GM23338 (cell line): ENCODE results near the gene CES4A. TPM values are rescaled to one million over a fixed set of nuclear protein-coding genes. Genes with fewer than 3 reads are reported as not detected.

Source experiments
- ATAC-seq: fragments of 200-7000 bp; cut with Tn5 transposase; 3 replicates; pipeline ENCODE4 v1.9.1; 2020
- DNase-seq: peaks from one replicate; pipeline ENCODE4 v3.0.0-alpha.2; 2015; ENCODE audit warnings: low spot score
- H2AFZ ChIP-seq: fragments of 200-600 bp; sonication (generic); 2 replicates; pipeline ENCODE4 v1.8.0; 2016; ENCODE audit warnings: antibody characterized with exemption, mild to moderate bottlenecking, moderate library complexity
- H3F3A ChIP-seq: fragments of 200-600 bp; sonication (generic); replicated peaks from 2 replicates; pipeline ENCODE4 v1.8.0; 2017; ENCODE audit warnings: antibody characterized with exemption, mixed run types, low read depth
- H3K27ac ChIP-seq: fragments of 200-600 bp; sonication (generic); 2 replicates; pipeline ENCODE4 v1.6.1; 2016; ENCODE audit warnings: low read depth
- H3K27me3 ChIP-seq: fragments of 200-600 bp; sonication (generic); 2 replicates; pipeline ENCODE4 v1.8.0; 2016; ENCODE audit warnings: mild to moderate bottlenecking, mixed run types, moderate library complexity; ENCODE audit not compliant: insufficient read depth
- H3K36me3 ChIP-seq: fragments of 200-600 bp; sonication (generic); 2 replicates; pipeline ENCODE4 v1.8.0; 2016; ENCODE audit warnings: mild to moderate bottlenecking; ENCODE audit not compliant: insufficient read depth
- H3K4me1 ChIP-seq: fragments of 200-600 bp; sonication (generic); 2 replicates; pipeline ENCODE4 v1.8.0; 2016; ENCODE audit warnings: mild to moderate bottlenecking, moderate library complexity; ENCODE audit not compliant: insufficient read depth
- H3K4me2 ChIP-seq: fragments of 200-600 bp; sonication (generic); 2 replicates; pipeline ENCODE4 v1.7.1; 2017; ENCODE audit warnings: mixed run types
- H3K4me3 ChIP-seq: fragments of 200-600 bp; sonication (generic); 2 replicates; pipeline ENCODE4 v1.6.1; 2016; ENCODE audit warnings: mixed run types
- H3K79me2 ChIP-seq: fragments of 200-600 bp; sonication (generic); replicated peaks from 2 replicates; pipeline ENCODE4 v1.8.0; 2017; ENCODE audit warnings: mild to moderate bottlenecking; ENCODE audit not compliant: insufficient read depth
- H3K9me2 ChIP-seq: fragments of 200-600 bp; sonication (generic); 2 replicates; pipeline ENCODE4 v1.8.0; 2017; ENCODE audit not compliant: insufficient read depth
- H4K20me1 ChIP-seq: fragments of 200-600 bp; sonication (generic); replicated peaks from 2 replicates; pipeline ENCODE4 v1.8.0; 2017; ENCODE audit warnings: mild to moderate bottlenecking; ENCODE audit not compliant: insufficient read depth
- H3K27ac Mint-ChIP-seq: 2 replicates; pipeline ENCODE4 v1.8.0; 2020; ENCODE audit warnings: inconsistent platforms, mild to moderate bottlenecking, moderate library complexity, mixed read lengths
- H3K27me3 Mint-ChIP-seq: 3 replicates; pipeline ENCODE4 v1.8.0; 2022; ENCODE audit warnings: low read depth, mild to moderate bottlenecking, moderate library complexity, mixed read lengths, inconsistent platforms; ENCODE audit not compliant: insufficient read depth, poor library complexity
- H3K36me3 Mint-ChIP-seq: 3 replicates; pipeline ENCODE4 v1.8.0; 2021; ENCODE audit warnings: low read depth, mild to moderate bottlenecking, inconsistent platforms, moderate library complexity, mixed read lengths
- H3K4me1 Mint-ChIP-seq: 3 replicates; pipeline ENCODE4 v1.8.0; 2020; ENCODE audit warnings: mild to moderate bottlenecking, inconsistent platforms, mixed read lengths
- H3K4me3 Mint-ChIP-seq: 3 replicates; pipeline ENCODE4 v1.8.0; 2021; ENCODE audit warnings: moderate library complexity, mild to moderate bottlenecking, inconsistent platforms, mixed read lengths
- H3K9me3 Mint-ChIP-seq: 3 replicates; pipeline ENCODE4 v1.8.0; 2020; ENCODE audit warnings: moderate library complexity, mild to moderate bottlenecking, inconsistent platforms, mixed read lengths
- CREB1 ChIP-seq: fragments of 250-450 bp; sonication (Bioruptor Pico); IDR thresholded peaks from 2 replicates; pipeline ENCODE4 v1.5.0; 2020; ENCODE audit warnings: low read depth, mild to moderate bottlenecking, moderate library complexity
- EZH2 ChIP-seq: fragments of 200-600 bp; sonication (generic); IDR thresholded peaks from one replicate; pipeline ENCODE4 v1.8.0; 2017; ENCODE audit warnings: antibody characterized with exemption, mild to moderate bottlenecking, low read depth; ENCODE audit not compliant: unreplicated experiment
- EZH2phosphoT487 ChIP-seq: fragments of 200-600 bp; sonication (generic); IDR thresholded peaks from one replicate; pipeline ENCODE4 v1.8.1; 2018; ENCODE audit warnings: antibody characterized with exemption; ENCODE audit not compliant: unreplicated experiment
- JUNB ChIP-seq: IDR thresholded peaks from one replicate; pipeline ENCODE4 v1.6.1; 2016; ENCODE audit warnings: antibody characterized with exemption; ENCODE audit not compliant: unreplicated experiment
- NANOG ChIP-seq: IDR thresholded peaks from 2 replicates; pipeline ENCODE4 v1.6.1; 2016; ENCODE audit warnings: antibody characterized with exemption, borderline replicate concordance
- POLR2AphosphoS5 ChIP-seq: IDR thresholded peaks from 2 replicates; pipeline ENCODE4 v1.6.1; 2016; ENCODE audit warnings: antibody characterized with exemption, low read depth
- STAT1 ChIP-seq: IDR thresholded peaks from one replicate; pipeline ENCODE4 v1.6.1; 2016; ENCODE audit warnings: antibody characterized with exemption; ENCODE audit not compliant: unreplicated experiment
- ZNF114 ChIP-seq: fragments of 250-450 bp; sonication (Bioruptor Pico); IDR thresholded peaks from 2 replicates; pipeline ENCODE4 v1.5.0; 2020; ENCODE audit warnings: mild to moderate bottlenecking, moderate library complexity
- ZNF331 ChIP-seq: fragments of 250-450 bp; sonication (Bioruptor Pico); IDR thresholded peaks from 2 replicates; pipeline ENCODE4 v1.5.0; 2020; ENCODE audit warnings: low read depth, mild to moderate bottlenecking, moderate library complexity
- polyA plus RNA-seq: library from polyadenylated mRNA; unstranded; fragments of >200 nt; fragmentation: Nextera tagmentation; extraction: Ambion mirVana; gene quantifications from 2 replicates; pipeline ENCODE4 v1.2.1, GENCODE V29; 2016
- total RNA-seq: library from RNA; depleted of rRNA; stranded (reverse); fragments of >200 nt; shearing (Covaris generic); gene quantifications from 2 replicates; pipeline ENCODE4 v1.2.3, GENCODE V29; 2014
- TF ChIP-seq, protein P1 (sequence below): IDR thresholded peaks from 2 replicates; pipeline ENCODE4 v1.6.1; 2016; ENCODE audit warnings: antibody characterized with exemption
- TF ChIP-seq, protein P2 (sequence below), 2 experiments: fragments of 200-600 bp in 1 of 2; sonication (generic) in 1 of 2; conservative IDR thresholded peaks; 2 replicates each; pipeline versions ENCODE4 v1.5.1 to v1.6.1; 2016 to 2017; ENCODE audit warnings: antibody characterized with exemption in 2 of 2, low read depth in 2 of 2, mild to moderate bottlenecking in 2 of 2, moderate library complexity in 1 of 2
- TF ChIP-seq, protein P3 (sequence below): fragments of 250-450 bp; sonication (Bioruptor Pico); IDR thresholded peaks from 2 replicates; pipeline ENCODE4 v1.5.0; 2020; ENCODE audit warnings: mild to moderate bottlenecking, moderate library complexity
- TF ChIP-seq, protein P4 (sequence below): IDR thresholded peaks from one replicate; pipeline ENCODE4 v1.6.1; 2018; ENCODE audit warnings: antibody characterized with exemption; ENCODE audit not compliant: unreplicated experiment

The CES4A gene
- total and polyA plus RNA-seq, 2 experiments from 2014 or later, result 0.10 to 0.42 TPM

DNA sequence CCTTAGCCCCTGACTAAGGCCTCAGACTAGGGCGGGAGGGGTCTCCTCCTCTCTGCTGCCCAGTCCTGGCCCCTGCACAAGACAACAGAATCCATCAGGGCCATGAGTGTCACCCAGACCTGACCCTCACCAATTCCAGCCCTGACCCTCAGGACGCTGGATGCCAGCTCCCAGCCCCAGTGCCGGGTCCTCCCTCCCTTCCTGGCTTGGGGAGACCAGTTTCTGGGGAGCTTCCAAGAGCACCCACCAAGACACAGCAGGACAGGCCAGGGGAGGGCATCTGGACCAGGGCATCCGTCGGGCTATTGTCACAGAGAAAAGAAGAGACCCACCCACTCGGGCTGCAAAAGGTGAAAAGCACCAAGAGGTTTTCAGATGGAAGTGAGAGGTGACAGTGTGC lies 14.7 kb upstream of the CES4A start:
- TF ChIP-seq, protein P1, sequence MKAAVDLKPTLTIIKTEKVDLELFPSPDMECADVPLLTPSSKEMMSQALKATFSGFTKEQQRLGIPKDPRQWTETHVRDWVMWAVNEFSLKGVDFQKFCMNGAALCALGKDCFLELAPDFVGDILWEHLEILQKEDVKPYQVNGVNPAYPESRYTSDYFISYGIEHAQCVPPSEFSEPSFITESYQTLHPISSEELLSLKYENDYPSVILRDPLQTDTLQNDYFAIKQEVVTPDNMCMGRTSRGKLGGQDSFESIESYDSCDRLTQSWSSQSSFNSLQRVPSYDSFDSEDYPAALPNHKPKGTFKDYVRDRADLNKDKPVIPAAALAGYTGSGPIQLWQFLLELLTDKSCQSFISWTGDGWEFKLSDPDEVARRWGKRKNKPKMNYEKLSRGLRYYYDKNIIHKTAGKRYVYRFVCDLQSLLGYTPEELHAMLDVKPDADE, result no peak
- TF ChIP-seq ZNF114 (no peak), ZNF331 (CRISPR knock-in tag) (no peak), NANOG (no peak), JUNB (no peak), POLR2AphosphoS5 (no peak), CREB1 (CRISPR knock-in tag) (no peak), EZH2 (no peak), EZH2phosphoT487 (no peak), STAT1 (no peak)
- TF ChIP-seq, protein P2, sequence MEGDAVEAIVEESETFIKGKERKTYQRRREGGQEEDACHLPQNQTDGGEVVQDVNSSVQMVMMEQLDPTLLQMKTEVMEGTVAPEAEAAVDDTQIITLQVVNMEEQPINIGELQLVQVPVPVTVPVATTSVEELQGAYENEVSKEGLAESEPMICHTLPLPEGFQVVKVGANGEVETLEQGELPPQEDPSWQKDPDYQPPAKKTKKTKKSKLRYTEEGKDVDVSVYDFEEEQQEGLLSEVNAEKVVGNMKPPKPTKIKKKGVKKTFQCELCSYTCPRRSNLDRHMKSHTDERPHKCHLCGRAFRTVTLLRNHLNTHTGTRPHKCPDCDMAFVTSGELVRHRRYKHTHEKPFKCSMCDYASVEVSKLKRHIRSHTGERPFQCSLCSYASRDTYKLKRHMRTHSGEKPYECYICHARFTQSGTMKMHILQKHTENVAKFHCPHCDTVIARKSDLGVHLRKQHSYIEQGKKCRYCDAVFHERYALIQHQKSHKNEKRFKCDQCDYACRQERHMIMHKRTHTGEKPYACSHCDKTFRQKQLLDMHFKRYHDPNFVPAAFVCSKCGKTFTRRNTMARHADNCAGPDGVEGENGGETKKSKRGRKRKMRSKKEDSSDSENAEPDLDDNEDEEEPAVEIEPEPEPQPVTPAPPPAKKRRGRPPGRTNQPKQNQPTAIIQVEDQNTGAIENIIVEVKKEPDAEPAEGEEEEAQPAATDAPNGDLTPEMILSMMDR (conservative IDR thresholded peaks at IDR 0.05; ENCODE audit: low read depth in 2 of 2), result no peak
- TF ChIP-seq, protein P3, sequence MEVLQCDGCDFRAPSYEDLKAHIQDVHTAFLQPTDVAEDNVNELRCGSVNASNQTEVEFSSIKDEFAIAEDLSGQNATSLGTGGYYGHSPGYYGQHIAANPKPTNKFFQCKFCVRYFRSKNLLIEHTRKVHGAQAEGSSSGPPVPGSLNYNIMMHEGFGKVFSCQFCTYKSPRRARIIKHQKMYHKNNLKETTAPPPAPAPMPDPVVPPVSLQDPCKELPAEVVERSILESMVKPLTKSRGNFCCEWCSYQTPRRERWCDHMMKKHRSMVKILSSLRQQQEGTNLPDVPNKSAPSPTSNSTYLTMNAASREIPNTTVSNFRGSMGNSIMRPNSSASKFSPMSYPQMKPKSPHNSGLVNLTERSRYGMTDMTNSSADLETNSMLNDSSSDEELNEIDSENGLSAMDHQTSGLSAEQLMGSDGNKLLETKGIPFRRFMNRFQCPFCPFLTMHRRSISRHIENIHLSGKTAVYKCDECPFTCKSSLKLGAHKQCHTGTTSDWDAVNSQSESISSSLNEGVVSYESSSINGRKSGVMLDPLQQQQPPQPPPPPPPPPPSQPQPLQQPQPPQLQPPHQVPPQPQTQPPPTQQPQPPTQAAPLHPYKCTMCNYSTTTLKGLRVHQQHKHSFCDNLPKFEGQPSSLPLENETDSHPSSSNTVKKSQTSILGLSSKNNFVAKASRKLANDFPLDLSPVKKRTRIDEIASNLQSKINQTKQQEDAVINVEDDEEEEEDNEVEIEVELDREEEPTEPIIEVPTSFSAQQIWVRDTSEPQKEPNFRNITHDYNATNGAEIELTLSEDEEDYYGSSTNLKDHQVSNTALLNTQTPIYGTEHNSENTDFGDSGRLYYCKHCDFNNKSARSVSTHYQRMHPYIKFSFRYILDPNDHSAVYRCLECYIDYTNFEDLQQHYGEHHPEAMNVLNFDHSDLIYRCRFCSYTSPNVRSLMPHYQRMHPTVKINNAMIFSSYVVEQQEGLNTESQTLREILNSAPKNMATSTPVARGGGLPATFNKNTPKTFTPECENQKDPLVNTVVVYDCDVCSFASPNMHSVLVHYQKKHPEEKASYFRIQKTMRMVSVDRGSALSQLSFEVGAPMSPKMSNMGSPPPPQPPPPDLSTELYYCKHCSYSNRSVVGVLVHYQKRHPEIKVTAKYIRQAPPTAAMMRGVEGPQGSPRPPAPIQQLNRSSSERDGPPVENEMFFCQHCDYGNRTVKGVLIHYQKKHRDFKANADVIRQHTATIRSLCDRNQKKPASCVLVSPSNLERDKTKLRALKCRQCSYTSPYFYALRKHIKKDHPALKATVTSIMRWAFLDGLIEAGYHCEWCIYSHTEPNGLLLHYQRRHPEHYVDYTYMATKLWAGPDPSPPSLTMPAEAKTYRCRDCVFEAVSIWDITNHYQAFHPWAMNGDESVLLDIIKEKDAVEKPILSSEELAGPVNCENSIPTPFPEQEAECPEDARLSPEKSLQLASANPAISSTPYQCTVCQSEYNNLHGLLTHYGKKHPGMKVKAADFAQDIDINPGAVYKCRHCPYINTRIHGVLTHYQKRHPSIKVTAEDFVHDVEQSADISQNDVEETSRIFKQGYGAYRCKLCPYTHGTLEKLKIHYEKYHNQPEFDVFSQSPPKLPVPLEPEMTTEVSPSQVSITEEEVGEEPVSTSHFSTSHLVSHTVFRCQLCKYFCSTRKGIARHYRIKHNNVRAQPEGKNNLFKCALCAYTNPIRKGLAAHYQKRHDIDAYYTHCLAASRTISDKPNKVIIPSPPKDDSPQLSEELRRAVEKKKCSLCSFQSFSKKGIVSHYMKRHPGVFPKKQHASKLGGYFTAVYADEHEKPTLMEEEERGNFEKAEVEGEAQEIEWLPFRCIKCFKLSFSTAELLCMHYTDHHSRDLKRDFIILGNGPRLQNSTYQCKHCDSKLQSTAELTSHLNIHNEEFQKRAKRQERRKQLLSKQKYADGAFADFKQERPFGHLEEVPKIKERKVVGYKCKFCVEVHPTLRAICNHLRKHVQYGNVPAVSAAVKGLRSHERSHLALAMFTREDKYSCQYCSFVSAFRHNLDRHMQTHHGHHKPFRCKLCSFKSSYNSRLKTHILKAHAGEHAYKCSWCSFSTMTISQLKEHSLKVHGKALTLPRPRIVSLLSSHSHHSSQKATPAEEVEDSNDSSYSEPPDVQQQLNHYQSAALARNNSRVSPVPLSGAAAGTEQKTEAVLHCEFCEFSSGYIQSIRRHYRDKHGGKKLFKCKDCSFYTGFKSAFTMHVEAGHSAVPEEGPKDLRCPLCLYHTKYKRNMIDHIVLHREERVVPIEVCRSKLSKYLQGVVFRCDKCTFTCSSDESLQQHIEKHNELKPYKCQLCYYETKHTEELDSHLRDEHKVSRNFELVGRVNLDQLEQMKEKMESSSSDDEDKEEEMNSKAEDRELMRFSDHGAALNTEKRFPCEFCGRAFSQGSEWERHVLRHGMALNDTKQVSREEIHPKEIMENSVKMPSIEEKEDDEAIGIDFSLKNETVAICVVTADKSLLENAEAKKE (CRISPR knock-in tag), result no peak
- TF ChIP-seq, protein P4, sequence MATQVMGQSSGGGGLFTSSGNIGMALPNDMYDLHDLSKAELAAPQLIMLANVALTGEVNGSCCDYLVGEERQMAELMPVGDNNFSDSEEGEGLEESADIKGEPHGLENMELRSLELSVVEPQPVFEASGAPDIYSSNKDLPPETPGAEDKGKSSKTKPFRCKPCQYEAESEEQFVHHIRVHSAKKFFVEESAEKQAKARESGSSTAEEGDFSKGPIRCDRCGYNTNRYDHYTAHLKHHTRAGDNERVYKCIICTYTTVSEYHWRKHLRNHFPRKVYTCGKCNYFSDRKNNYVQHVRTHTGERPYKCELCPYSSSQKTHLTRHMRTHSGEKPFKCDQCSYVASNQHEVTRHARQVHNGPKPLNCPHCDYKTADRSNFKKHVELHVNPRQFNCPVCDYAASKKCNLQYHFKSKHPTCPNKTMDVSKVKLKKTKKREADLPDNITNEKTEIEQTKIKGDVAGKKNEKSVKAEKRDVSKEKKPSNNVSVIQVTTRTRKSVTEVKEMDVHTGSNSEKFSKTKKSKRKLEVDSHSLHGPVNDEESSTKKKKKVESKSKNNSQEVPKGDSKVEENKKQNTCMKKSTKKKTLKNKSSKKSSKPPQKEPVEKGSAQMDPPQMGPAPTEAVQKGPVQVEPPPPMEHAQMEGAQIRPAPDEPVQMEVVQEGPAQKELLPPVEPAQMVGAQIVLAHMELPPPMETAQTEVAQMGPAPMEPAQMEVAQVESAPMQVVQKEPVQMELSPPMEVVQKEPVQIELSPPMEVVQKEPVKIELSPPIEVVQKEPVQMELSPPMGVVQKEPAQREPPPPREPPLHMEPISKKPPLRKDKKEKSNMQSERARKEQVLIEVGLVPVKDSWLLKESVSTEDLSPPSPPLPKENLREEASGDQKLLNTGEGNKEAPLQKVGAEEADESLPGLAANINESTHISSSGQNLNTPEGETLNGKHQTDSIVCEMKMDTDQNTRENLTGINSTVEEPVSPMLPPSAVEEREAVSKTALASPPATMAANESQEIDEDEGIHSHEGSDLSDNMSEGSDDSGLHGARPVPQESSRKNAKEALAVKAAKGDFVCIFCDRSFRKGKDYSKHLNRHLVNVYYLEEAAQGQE, result no peak
- Mint-ChIP-seq H3K4me3 (no peak overlapping the region), H3K27ac (no peak overlapping the region), H3K36me3 (no peaks in the 10 kb centered on the region), H3K27me3 (peaks cover 8% of the 10 kb centered on the region), H3K9me3 (no peaks in the 10 kb centered on the region; the same call in 2 of the 3 replicates), H3K4me1 (peaks cover 3% of the 10 kb centered on the region; the same call in 1 of the 3 replicates)
- Histone ChIP-seq H3K9me2 (no peaks in the 10 kb centered on the region), H3K36me3 (no peaks in the 10 kb centered on the region), H3K27ac (no peak overlapping the region), H2AFZ (no peak overlapping the region), H4K20me1 (no peaks in the 10 kb centered on the region), H3K79me2 (no peaks in the 10 kb centered on the region), H3K4me3 (no peak overlapping the region), H3K4me1 (no peaks in the 10 kb centered on the region), H3K4me2 (no peak overlapping the region), H3F3A (no peaks in the 10 kb centered on the region), H3K27me3 (no peaks in the 10 kb centered on the region)
- ATAC-seq (no peak), DNase-seq (no peak)
